HG03520 (cell line): Measurements from ENCODE around the gene ZC3H15.
A peak's percentile ranks its signal among the peaks of the same experiment; 100 is the strongest.
"Not testable (repeated sequence)": the region's sequence is repeated elsewhere in the genome, so short reads cannot be mapped to it uniquely, and the experiment has no call there.

Experiments used
- ATAC-seq: cut with Tn5 transposase; IDR thresholded peaks from one replicate; pipeline ENCODE4 v1.9.1; 2021; ENCODE audit warnings: mild to moderate bottlenecking, moderate library complexity; ENCODE audit not compliant: unreplicated experiment

ZC3H15 gene

DNA sequence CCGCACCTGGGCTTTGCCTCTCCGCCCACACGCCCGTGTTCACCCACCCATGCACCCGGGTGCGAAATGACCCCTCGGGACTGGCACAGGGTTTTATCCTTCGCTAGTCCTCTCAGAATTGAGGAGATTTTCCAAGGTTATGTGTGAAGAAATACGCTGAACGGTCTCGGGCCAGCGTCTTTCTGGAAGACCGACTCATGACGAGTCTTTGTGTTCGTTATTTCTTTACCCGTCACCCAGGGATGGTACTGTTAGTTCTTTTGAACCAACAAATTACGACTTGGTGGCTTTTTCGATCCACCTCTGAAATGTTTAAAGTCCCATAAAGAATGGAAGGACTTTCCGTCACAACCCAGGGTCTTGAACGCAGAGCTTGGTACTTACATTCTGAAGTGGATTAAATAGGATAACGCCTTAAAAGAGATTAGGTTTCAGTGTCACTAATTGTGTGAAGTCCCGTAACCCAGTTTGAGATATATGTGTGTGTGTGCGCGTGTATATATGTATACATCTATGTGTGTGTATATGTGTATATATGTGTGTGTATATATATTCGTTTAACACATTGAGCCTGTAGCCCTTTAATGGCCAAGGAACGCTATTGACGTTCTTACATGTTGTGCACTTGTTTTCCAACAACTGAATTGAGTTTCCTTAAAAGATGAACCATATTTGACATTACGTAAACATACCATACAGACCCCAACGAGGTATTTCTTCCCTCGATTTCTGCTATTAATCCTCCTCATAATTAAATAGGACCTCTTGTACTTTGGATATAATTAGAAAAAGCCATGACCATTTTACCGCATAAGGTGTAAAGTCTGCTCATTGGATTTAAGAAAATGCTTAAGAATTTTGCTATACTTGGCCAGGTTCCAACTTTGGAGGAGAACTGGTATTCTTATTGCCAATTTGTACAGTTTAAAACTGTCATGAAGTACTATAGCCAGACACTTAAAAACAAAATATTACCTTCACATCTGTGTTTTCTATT lies 889 bp downstream of the ZC3H15 start:
- no peak for ATAC-seq

DNA sequence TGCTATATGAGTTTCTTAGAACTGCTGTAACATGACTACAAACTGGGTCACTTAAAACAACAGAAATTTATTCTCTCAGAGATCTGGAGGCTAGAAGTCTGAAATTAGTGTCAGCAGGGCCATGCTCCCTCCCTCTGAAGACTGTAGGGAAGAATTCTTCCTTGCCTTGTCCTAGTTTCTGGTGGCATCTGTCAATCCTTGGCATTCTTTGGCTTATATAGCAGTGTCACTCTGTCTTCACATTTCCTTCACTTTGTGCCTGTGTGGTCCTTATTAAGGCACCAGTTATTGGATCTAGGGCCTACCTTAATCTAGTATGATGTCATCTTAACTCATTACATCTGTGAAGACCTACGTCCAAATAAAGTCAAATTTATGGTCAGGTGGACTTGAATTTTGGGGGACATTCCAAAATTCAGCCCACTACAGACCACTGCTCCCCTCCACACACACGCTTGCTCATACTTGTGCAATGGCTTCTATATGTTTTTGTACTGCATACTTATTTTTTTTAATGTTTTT lies 7.6 kb downstream of the ZC3H15 start:
- ATAC-seq: no peak

DNA sequence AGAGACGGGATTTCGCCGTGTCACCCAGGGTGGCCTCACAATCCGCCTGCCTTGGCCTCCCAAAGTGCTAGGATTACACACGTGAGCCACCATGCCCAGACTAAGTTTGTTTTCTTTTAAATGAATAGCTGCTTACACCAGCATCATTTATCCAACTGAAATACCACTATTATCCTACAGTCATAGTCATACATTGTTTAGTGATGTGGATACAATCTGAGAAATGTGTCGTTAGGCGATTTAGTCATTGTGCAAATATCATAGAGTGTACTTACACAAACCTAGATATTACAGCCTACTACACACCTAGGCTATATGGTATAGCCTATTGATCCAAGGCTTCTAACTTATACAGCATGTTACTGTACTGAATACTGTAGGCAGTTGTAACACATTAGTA lies 10.3 kb downstream of the ZC3H15 start:
- ATAC-seq: no peak

- ATAC-seq: no peak
These were observed 11.9 kb downstream of the ZC3H15 start for GRCh38 chr2:186497928-186498327.

DNA sequence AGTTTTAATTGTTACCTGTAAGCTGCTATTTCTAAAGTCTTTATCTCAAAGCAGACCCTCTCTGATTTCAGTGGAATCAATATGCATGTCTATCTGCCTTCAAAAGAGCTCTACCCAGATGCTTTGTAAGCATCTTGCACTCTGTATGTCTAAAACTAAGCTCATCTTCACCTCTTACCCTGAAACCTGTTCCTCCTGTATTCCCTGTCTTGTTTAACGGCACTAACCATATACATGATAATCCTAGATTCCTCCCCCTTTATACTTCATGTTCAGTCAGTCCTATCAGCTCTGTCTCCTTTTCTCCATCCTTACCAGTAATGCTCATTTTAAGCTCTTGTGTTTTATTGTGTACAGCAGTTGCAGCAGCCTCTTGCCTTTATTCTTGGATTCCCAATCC lies 12.8 kb downstream of the ZC3H15 start:
- ATAC-seq: no peak

- peak; percentile 63 for ATAC-seq
These were observed 18.0 kb downstream of the ZC3H15 start for GRCh38 chr2:186503827-186504606.

- ATAC-seq: no peak
These were observed 22.2 kb downstream of the ZC3H15 start for GRCh38 chr2:186508263-186508662.

DNA sequence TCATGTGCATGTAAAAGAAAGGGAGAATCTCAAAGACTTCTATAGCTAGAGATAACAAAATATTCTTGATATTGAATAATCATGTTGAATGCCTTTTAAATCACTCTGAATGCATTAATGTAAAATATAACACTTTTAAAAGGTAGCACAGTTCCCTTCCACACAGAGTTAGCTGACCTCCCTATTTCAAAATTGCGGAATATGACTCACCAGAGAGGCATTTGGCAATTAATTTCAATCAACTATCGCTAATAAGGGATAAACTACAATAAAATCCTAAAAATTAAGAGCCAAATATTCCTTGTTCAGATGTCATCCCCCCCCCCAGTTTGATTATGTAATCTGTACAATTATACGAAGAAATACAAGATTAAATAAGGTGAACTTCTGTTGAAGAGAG lies 29.3 kb downstream of the ZC3H15 start:
- ATAC-seq: no peak

DNA sequence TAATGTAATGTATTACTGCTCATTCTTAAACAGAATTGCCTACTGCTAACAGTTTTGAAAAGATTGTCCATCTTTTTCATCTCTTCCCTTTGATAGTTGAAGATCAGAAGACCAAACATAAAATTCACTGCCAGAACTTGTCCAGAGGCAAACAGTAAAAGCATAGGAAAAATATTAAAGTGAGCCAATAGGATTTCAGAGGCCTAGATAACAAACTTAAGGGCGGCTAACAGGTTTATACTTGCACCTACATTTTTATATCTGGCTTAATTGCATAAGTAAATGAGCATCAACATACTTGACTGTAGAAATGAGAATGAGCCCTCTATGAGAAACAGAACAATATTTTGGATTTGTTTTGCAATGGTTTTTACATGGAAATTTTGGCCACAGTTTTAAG lies 30.3 kb downstream of the ZC3H15 start:
- ATAC-seq: no peak

- ATAC-seq: no peak
These were observed 31.0 kb downstream of the ZC3H15 start for GRCh38 chr2:186517090-186517489.

DNA sequence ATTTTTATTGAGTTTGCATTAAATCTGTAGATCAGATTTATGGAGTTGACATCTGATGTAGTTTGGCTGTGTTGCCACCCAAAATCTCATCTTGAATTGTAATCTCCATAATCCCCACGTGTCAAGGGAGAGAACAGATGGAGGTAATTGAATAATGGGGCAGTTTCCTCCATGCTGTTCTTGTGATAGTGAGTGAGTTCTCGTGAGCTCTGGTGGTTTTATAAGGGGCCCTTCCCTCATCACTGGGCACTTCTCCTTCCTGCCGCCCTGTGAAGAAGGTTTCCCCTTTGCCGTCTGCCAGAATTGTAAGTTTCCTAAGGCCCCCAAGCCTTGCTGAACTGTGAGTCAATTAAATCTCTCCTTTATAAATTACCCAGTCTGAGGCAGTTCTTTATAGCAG lies 32.2 kb downstream of the ZC3H15 start:
- no peak for ATAC-seq

DNA sequence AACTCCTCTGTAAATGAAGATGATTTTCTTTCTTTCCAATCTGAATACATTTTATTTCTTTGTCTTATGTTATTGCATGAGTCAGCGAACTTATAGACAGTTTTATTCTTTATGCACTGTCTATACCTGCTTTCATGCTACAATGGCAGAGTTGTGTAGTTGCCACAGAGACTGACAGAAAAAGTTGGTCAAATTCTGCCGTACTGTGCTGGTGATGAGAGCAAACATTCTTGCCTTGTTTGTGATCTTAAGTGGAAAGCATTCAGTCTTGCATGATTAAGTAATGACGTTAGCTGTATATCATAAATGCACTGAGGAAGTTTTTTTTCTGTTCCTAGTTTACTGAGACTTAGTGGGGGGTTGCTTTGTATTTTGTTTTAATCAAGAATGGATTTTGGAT lies 32.9 kb downstream of the ZC3H15 start:
- ATAC-seq: no peak

GRCh38 chr2:186521570-186522153 lies 35.6 kb downstream of the ZC3H15 start:
- not testable (repeated sequence) for ATAC-seq

- no peak for ATAC-seq
These were observed 36.4 kb downstream of the ZC3H15 start for GRCh38 chr2:186522450-186522849.

GRCh38 chr2:186523791-186524190 lies 37.7 kb downstream of the ZC3H15 start:
- ATAC-seq: no peak

- ATAC-seq: no peak
These were observed 40.2 kb downstream of the ZC3H15 start for GRCh38 chr2:186526281-186526680.

DNA sequence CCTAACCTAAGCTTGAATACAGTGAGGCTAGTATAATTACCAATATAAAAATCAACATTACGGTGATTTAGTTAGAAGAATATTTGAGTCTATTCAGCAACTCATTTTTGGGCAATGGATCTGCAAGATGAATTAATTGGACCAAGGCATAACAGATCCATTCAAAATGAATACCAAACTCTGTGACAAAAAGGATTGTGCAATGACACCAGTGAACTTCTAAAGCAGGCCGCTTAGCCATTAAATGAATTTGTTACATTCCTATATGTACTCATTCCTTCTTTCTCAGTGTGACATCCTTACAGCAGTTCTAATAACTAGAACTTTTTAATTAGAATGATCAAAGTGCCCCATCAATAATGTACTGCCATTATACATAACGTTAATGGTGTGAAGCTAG lies 44.3 kb downstream of the ZC3H15 start:
- no peak for ATAC-seq

DNA sequence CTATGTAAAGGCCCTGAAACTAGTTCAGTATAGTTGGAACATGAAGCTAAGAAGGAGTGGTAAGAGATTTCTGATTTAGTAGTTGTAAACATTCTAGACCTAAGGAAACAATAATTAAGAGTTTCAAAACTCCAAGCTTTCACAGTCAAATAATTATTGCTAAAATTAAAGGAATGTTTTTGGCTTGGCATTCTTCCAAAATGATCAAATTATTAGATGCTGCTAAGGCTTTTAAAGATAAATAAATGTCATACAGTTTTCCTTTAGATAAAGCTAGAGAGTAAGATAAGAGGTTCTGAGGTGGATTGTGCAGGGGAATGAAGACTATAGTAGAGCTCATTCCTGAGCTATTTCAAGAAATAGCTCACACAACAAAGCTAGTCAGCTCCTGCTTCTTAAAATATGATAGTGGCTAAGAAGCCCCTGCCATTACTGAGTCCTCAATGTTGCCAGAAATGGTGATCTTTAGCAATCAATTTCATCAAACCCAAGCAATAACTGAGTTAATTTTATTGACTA lies 45.3 kb downstream of the ZC3H15 start:
- no peak for ATAC-seq

- ATAC-seq: no peak
These were observed 46.8 kb downstream of the ZC3H15 start for GRCh38 chr2:186532891-186533290.

DNA sequence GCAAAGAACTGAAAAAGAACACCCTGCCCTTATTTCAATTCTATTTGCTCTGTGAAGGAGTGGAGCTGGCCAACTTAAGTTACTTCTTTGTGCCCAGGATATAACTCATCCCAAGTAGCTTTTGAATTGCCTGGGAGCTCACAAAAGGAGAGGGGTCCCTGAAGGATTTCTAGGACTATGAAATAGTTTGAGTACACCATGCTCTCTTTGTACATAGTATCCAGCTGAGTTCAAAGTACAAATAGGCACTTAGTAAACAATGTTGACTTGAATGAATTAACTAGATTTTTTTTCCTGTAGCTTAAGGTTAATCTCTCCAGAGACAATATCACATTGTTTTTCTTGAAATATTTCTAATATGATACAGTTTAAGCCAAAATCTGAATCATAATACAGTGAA lies 47.7 kb downstream of the ZC3H15 start:
- no peak for ATAC-seq

DNA sequence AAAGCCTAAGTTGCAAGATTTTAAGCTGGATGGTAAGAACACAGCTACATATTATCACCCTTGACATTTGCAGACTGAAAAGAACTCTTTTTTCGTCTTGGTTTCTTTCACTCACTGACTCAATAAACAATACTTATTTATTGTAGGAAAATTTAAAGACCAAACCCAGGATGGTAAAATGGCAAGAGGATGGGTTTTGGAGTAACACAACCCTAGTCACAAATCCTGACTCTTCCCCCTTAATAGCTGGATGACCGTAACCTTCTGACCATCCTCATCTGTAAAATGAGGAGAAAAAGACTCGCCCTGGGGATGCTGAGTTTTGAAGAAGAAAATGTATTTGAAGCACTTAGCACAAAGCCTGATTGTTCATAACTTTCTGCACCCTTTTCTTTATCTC lies 48.3 kb downstream of the ZC3H15 start:
- no peak for ATAC-seq
